ENCODE measurements around the gene ADM2.

DNA sequence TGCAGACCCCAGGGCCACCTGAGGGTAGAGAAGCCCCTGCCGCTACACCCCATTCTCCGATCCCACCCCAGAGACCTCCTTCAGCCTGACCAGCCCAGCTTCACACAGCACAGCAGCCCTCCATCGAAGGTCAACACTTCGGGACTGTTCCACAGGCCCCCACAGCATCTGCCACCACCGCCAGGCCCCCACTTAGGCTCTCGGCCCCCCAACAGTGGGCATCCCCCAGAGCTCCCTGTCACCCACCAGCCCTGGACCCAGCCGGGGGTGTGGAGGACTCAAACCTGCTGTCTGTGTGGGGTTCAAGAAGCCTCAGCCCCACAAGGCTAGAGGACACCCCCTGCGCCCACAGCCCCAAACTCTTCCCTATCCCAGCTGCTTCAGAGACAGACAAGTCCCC lies 12.7 kb upstream of the ADM2 start:
- TF ChIP-seq, protein P1, sequence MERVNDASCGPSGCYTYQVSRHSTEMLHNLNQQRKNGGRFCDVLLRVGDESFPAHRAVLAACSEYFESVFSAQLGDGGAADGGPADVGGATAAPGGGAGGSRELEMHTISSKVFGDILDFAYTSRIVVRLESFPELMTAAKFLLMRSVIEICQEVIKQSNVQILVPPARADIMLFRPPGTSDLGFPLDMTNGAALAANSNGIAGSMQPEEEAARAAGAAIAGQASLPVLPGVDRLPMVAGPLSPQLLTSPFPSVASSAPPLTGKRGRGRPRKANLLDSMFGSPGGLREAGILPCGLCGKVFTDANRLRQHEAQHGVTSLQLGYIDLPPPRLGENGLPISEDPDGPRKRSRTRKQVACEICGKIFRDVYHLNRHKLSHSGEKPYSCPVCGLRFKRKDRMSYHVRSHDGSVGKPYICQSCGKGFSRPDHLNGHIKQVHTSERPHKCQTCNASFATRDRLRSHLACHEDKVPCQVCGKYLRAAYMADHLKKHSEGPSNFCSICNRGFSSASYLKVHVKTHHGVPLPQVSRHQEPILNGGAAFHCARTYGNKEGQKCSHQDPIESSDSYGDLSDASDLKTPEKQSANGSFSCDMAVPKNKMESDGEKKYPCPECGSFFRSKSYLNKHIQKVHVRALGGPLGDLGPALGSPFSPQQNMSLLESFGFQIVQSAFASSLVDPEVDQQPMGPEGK (CRISPR knock-in tag; IDR thresholded peaks at IDR 0.05; ENCODE audit: borderline replicate concordance), result no peak
- no peak for TF ChIP-seq CREB5 (CRISPR knock-in tag; IDR thresholded peaks at IDR 0.05; ENCODE audit: low read depth)
- TF ChIP-seq ZFP3 (CRISPR knock-in tag; IDR thresholded peaks at IDR 0.05), result no peak
- no peak for TF ChIP-seq RARB (CRISPR knock-in tag; IDR thresholded peaks at IDR 0.05)
- TF ChIP-seq, protein P2, sequence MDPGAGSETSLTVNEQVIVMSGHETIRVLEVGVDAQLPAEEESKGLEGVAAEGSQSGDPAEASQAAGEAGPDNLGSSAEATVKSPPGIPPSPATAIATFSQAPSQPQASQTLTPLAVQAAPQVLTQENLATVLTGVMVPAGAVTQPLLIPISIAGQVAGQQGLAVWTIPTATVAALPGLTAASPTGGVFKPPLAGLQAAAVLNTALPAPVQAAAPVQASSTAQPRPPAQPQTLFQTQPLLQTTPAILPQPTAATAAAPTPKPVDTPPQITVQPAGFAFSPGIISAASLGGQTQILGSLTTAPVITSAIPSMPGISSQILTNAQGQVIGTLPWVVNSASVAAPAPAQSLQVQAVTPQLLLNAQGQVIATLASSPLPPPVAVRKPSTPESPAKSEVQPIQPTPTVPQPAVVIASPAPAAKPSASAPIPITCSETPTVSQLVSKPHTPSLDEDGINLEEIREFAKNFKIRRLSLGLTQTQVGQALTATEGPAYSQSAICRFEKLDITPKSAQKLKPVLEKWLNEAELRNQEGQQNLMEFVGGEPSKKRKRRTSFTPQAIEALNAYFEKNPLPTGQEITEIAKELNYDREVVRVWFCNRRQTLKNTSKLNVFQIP (CRISPR knock-in tag; IDR thresholded peaks at IDR 0.05; ENCODE audit: borderline replicate concordance, low read depth), result no peak
- TF ChIP-seq, protein P3, sequence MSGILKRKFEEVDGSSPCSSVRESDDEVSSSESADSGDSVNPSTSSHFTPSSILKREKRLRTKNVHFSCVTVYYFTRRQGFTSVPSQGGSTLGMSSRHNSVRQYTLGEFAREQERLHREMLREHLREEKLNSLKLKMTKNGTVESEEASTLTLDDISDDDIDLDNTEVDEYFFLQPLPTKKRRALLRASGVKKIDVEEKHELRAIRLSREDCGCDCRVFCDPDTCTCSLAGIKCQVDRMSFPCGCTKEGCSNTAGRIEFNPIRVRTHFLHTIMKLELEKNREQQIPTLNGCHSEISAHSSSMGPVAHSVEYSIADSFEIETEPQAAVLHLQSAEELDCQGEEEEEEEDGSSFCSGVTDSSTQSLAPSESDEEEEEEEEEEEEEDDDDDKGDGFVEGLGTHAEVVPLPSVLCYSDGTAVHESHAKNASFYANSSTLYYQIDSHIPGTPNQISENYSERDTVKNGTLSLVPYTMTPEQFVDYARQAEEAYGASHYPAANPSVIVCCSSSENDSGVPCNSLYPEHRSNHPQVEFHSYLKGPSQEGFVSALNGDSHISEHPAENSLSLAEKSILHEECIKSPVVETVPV (CRISPR knock-in tag; IDR thresholded peaks at IDR 0.05), result no peak
- TF ChIP-seq PPARA (CRISPR knock-in tag; IDR thresholded peaks at IDR 0.05; ENCODE audit: borderline replicate concordance), result no peak
- TF ChIP-seq ZC3H10 (CRISPR knock-in tag; IDR thresholded peaks at IDR 0.05), result no peak
- no peak for TF ChIP-seq ISL1 (CRISPR knock-in tag; IDR thresholded peaks at IDR 0.05)

Data from SK-N-SH treated with all-trans-retinoic acid at 6 μM for 48 hours (cell line).